K562 (cell line): ENCODE measurements around the gene SCFD2.

Experiments used
- CBX3 ChIP-seq, 2 experiments: IDR thresholded peaks; 1 replicate in 1 of 2; 2 replicates in 1 of 2; pipeline ENCODE4 v1.6.1; 2012; ENCODE audit warnings: inconsistent platforms in 2 of 2, low read length in 2 of 2, borderline replicate concordance in 1 of 2, control low read depth in 1 of 2
- CREB1 ChIP-seq, 2 experiments: sonication (generic) in 1 of 2; formaldehyde crosslinking in 1 of 2; IDR thresholded peaks; 2 replicates each; pipeline versions ENCODE4 v1.6.1 to v1.8.0; 2012 to 2022; ENCODE audit warnings: inconsistent platforms in 1 of 2, mild to moderate bottlenecking in 1 of 2, missing genetic modification reagents in 1 of 2, moderate library complexity in 1 of 2
- POLR2A ChIP-seq: fragments of 450-650 bp; conservative IDR thresholded peaks from 2 replicates; pipeline ENCODE4 v1.6.1; 2016
- TF ChIP-seq, protein P1 (sequence below), 3 experiments: IDR thresholded peaks in 2 of 3; conservative IDR thresholded peaks in 1 of 3; 2 replicates each; pipeline ENCODE4 v1.5.1; 2011 to 2012; ENCODE audit warnings: low read length in 3 of 3, mild to moderate bottlenecking in 3 of 3, control low read depth in 2 of 3, improper control_type of control experiment in 1 of 3, inconsistent platforms in 1 of 3, low read depth in 1 of 3, mixed read lengths in 1 of 3, moderate library complexity in 1 of 3; ENCODE audit not compliant: insufficient read depth in 2 of 3

DNA sequence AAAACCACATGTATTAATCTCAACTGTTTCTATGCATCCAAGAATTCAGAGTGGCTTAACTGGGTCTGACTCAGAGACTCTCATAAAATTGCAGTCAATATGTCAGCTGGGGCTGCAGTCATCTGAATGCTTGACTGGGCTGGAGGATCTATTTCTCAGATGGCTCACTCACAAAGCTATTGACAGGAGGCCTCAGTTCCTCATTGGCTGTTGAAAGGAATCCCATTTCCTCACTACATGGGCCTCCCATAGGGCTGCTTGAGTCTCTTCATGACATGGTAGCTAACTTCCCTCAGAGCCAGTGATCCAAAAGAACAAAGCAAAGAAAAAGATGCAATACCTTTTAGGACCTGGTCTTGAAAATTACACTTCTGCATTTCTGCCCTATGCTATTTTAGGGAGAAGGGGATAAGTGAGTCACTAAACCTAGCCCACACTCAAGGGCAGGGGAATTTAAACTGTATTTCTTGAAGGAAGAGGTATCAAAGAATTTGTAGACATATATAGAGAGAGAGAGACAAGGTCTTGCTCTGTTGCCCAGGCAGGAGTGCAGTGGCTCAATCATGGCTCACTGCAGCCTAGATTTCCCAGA, 9.8 kb downstream of the SCFD2 start:
- TF ChIP-seq POLR2A: no peak
- no peak for TF ChIP-seq CREB1 (IDR thresholded peaks at IDR 0.05)
- no peak for TF ChIP-seq CREB1 (CRISPR knock-in tag; IDR thresholded peaks at IDR 0.05)
- TF ChIP-seq CBX3 (IDR thresholded peaks at IDR 0.05; ENCODE audit: borderline replicate concordance in 1 of 2, low read length in 2 of 2): no peak
- TF ChIP-seq, protein P1, sequence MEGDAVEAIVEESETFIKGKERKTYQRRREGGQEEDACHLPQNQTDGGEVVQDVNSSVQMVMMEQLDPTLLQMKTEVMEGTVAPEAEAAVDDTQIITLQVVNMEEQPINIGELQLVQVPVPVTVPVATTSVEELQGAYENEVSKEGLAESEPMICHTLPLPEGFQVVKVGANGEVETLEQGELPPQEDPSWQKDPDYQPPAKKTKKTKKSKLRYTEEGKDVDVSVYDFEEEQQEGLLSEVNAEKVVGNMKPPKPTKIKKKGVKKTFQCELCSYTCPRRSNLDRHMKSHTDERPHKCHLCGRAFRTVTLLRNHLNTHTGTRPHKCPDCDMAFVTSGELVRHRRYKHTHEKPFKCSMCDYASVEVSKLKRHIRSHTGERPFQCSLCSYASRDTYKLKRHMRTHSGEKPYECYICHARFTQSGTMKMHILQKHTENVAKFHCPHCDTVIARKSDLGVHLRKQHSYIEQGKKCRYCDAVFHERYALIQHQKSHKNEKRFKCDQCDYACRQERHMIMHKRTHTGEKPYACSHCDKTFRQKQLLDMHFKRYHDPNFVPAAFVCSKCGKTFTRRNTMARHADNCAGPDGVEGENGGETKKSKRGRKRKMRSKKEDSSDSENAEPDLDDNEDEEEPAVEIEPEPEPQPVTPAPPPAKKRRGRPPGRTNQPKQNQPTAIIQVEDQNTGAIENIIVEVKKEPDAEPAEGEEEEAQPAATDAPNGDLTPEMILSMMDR (IDR thresholded peaks at IDR 0.05 in 2 of 3, conservative IDR thresholded peaks at IDR 0.05 in 1 of 3; ENCODE audit: insufficient read depth in 2 of 3, low read depth in 1 of 3, low read length in 3 of 3): no peak
